ENCODE measurements around the gene CSMD2.

Gene CSMD2

GRCh38 chr1:33791251-33791650, 373.8 kb downstream of the CSMD2 start:
- DNase-seq, result no peak

GRCh38 chr1:33790577-33790976, 374.5 kb downstream of the CSMD2 start:
- DNase-seq, result no peak

GRCh38 chr1:33784876-33785275, 380.2 kb downstream of the CSMD2 start:
- no peak for DNase-seq

- DNase-seq, result no peak
Measured at GRCh38 chr1:33782776-33783175, 382.3 kb downstream of the CSMD2 start.

- no peak for DNase-seq
Measured at GRCh38 chr1:33781652-33782051, 383.4 kb downstream of the CSMD2 start.

GRCh38 chr1:33777337-33777736, 387.7 kb downstream of the CSMD2 start:
- DNase-seq, result no peak

- no peak for DNase-seq
Measured at GRCh38 chr1:33768821-33769220, 396.2 kb downstream of the CSMD2 start.

GRCh38 chr1:33768106-33768505, 396.9 kb downstream of the CSMD2 start:
- DNase-seq, result no peak

- no peak for DNase-seq
Measured at GRCh38 chr1:33764149-33764548, 400.9 kb downstream of the CSMD2 start.

- no peak for DNase-seq
Measured at GRCh38 chr1:33763406-33763805, 401.6 kb downstream of the CSMD2 start.

GRCh38 chr1:33762962-33763361, 402.1 kb downstream of the CSMD2 start:
- no peak for DNase-seq

- no peak for DNase-seq
Measured at GRCh38 chr1:33762109-33762830, 402.8 kb downstream of the CSMD2 start.

- no peak for DNase-seq
Measured at GRCh38 chr1:33758698-33759097, 406.3 kb downstream of the CSMD2 start.

GRCh38 chr1:33753087-33753856, 411.8 kb downstream of the CSMD2 start:
- no peak for DNase-seq

- no peak for DNase-seq
Measured at GRCh38 chr1:33745942-33746341, 419.1 kb downstream of the CSMD2 start.

GRCh38 chr1:33743221-33743998, 421.6 kb downstream of the CSMD2 start:
- DNase-seq, result no peak

- no peak for DNase-seq
Measured at GRCh38 chr1:33742663-33743062, 422.4 kb downstream of the CSMD2 start.

- DNase-seq, result no peak
Measured at GRCh38 chr1:33741749-33742148, 423.3 kb downstream of the CSMD2 start.

GRCh38 chr1:33740040-33740744, 424.8 kb downstream of the CSMD2 start:
- no peak for DNase-seq

GRCh38 chr1:33738976-33739375, 426.1 kb downstream of the CSMD2 start:
- DNase-seq, result no peak

GRCh38 chr1:33738536-33738935, 426.5 kb downstream of the CSMD2 start:
- no peak for DNase-seq

- no peak for DNase-seq
Measured at GRCh38 chr1:33736496-33736895, 428.5 kb downstream of the CSMD2 start.

- DNase-seq, result no peak
Measured at GRCh38 chr1:33735624-33736023, 429.4 kb downstream of the CSMD2 start.

Data from NCI-H2081 treated with DMSO at 0.1 percent for 48 hours (cell line).